LNCaP clone FGC (cell line): ENCODE data around the gene RDH8.
A peak's percentile ranks its signal among the peaks of the same experiment; 100 is the strongest.
"Not testable (repeated sequence)": the region's sequence is repeated elsewhere in the genome, so short reads cannot be mapped to it uniquely, and the experiment has no call there.

ENCODE experiments used
- DNase-seq: peaks from one replicate; pipeline ENCODE4 v3.0.0-alpha.2; 2011; ENCODE audit warnings: low read depth
- H3K4me3 ChIP-seq: 2 replicates; pipeline ENCODE4 v1.5.1; 2011; ENCODE audit warnings: mild to moderate bottlenecking, low read depth, low read length, control low read depth
- CTCF ChIP-seq: IDR thresholded peaks from 2 replicates; pipeline ENCODE4 v1.5.1; 2012; ENCODE audit warnings: mild to moderate bottlenecking; ENCODE audit not compliant: control insufficient read depth, insufficient read depth; ENCODE audit errors: extremely low read depth

RDH8 gene

GRCh38 chr19:10020851-10021250, 7.6 kb downstream of the RDH8 start:
- TF ChIP-seq CTCF = no peak
- no peak overlapping the region for H3K4me3 ChIP-seq
- DNase-seq = no peak

GRCh38 chr19:10021446-10021845, 8.2 kb downstream of the RDH8 start:
- no peak for TF ChIP-seq CTCF
- DNase-seq = no peak
- H3K4me3 ChIP-seq = no peak overlapping the region

- no peak for TF ChIP-seq CTCF
- H3K4me3 ChIP-seq = no peak overlapping the region
- no peak for DNase-seq
Measured at GRCh38 chr19:10021863-10022262, 8.6 kb downstream of the RDH8 start.

GRCh38 chr19:10023096-10023495, 9.8 kb downstream of the RDH8 start:
- DNase-seq, H3K4me3 ChIP-seq: not testable (repeated sequence)

GRCh38 chr19:10026744-10027143, 13.5 kb downstream of the RDH8 start:
- TF ChIP-seq CTCF = no peak
- no peak for DNase-seq
- no peak overlapping the region for H3K4me3 ChIP-seq

- DNase-seq = peak; percentile 46
- TF ChIP-seq CTCF = peak; percentile 95
- H3K4me3 ChIP-seq = no peak overlapping the region
Measured at GRCh38 chr19:10027158-10027997, 14.1 kb downstream of the RDH8 start.

GRCh38 chr19:10033614-10034013, 20.3 kb downstream of the RDH8 start:
- DNase-seq = no peak
- TF ChIP-seq CTCF = no peak
- H3K4me3 ChIP-seq = no peak overlapping the region
